HG02763 (cell line): Measurements from ENCODE around the gene DNAJC17.

ENCODE experiments used
- ATAC-seq: cut with Tn5 transposase; IDR thresholded peaks from one replicate; pipeline ENCODE4 v1.9.1; 2021; ENCODE audit warnings: mild to moderate bottlenecking, moderate library complexity; ENCODE audit not compliant: unreplicated experiment

DNAJC17 gene

GRCh38 chr15:40743921-40744814, 63.1 kb downstream of the DNAJC17 start:
- no peak for ATAC-seq

GRCh38 chr15:40743485-40743901, 63.8 kb downstream of the DNAJC17 start:
- ATAC-seq = no peak

- no peak for ATAC-seq
Measured at GRCh38 chr15:40739854-40740253, 67.4 kb downstream of the DNAJC17 start.

- ATAC-seq = no peak
Measured at GRCh38 chr15:40739047-40739446, 68.2 kb downstream of the DNAJC17 start.

- ATAC-seq = no peak
Measured at GRCh38 chr15:40737048-40737447, 70.2 kb downstream of the DNAJC17 start.

GRCh38 chr15:40736575-40736974, 70.7 kb downstream of the DNAJC17 start:
- ATAC-seq = no peak

GRCh38 chr15:40731034-40731433, 76.2 kb downstream of the DNAJC17 start:
- no peak for ATAC-seq

- no peak for ATAC-seq
Measured at GRCh38 chr15:40723919-40724318, 83.4 kb downstream of the DNAJC17 start.

GRCh38 chr15:40722934-40723333, 84.3 kb downstream of the DNAJC17 start:
- ATAC-seq = no peak

GRCh38 chr15:40722354-40722753, 84.9 kb downstream of the DNAJC17 start:
- ATAC-seq = no peak

GRCh38 chr15:40721701-40722100, 85.6 kb downstream of the DNAJC17 start:
- ATAC-seq = no peak

- ATAC-seq = no peak
Measured at GRCh38 chr15:40716165-40716564, 91.1 kb downstream of the DNAJC17 start.
